HL-60 (cell line): ENCODE data around the gene MYBL2.

Source experiments
- CTCF ChIP-seq: IDR thresholded peaks from one replicate; pipeline ENCODE4 v1.5.1; 2011; ENCODE audit warnings: low read length, control low read depth, inconsistent platforms; ENCODE audit not compliant: insufficient read depth
- GABPA ChIP-seq: IDR thresholded peaks from 2 replicates; pipeline ENCODE4 v1.6.1; 2012; ENCODE audit warnings: low read depth
- POLR2AphosphoS5 ChIP-seq: IDR thresholded peaks from 2 replicates; pipeline ENCODE4 v1.6.1; 2012; ENCODE audit warnings: low read depth
- REST ChIP-seq: IDR thresholded peaks from 2 replicates; pipeline ENCODE4 v1.6.1; 2012; ENCODE audit warnings: low read depth; ENCODE audit not compliant: insufficient replicate concordance

- TF ChIP-seq CTCF, result no peak
- no peak for TF ChIP-seq POLR2AphosphoS5
- TF ChIP-seq GABPA, result no peak
- no peak for TF ChIP-seq REST
These were observed 77.3 kb downstream of the MYBL2 start for GRCh38 chr20:43744151-43744611.
